Ecto neural progenitor cell (in vitro differentiated cells): ENCODE measurements around the gene POLR2I.
A peak's percentile ranks its signal among the peaks of the same experiment; 100 is the strongest.
"Not testable (repeated sequence)": the region's sequence is repeated elsewhere in the genome, so short reads cannot be mapped to it uniquely, and the experiment has no call there.

Source experiments
- DNase-seq: peaks from one replicate; pipeline ENCODE4 v3.0.0-alpha.2; 2018; ENCODE audit warnings: low spot score

POLR2I gene

DNA sequence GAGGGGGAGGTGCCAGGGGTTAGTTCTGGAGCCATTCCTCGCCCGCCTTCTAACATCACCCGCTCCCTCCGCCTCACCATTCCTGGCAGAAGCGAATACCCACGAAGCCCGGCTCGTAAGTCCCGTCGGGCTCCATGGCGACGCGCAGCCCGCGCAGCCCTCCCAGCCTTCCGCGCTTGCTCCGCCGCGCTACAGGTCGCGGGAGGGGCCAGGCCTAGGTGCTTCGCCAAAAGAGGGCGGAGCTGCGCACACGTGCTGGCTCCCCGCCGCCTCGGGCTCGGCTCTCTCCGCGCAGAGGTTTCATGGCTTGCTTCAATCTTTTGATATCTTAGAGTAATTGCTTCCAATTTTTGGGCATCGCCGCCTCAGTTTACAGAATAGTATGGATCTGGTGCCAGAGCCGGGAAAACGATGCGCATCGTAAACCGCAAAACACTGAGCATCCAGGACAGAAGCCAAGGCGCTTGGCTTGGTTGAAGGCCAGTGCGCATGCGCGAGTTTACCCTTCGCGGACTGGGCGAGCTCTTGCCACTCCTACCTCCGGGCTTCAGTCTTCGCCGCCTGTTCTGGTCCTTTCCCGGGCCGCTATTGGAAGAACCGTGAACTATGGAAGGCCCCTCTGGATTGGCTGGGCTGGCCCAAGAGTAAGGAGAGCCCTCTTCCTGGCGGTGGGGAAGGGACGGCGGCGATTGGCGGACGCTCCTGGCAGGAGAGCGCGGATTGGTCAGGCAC lies at the start of gene POLR2I:
POLR2I (minus strand) TSS at position 155 of the 732 bp plus-strand sequence; CDS start at position 136, 19 bp downstream.
- peak; percentile 100 for DNase-seq

- no peak for DNase-seq
Observed at GRCh38 chr19:36163813-36164212, 49.1 kb upstream of the POLR2I start.

DNA sequence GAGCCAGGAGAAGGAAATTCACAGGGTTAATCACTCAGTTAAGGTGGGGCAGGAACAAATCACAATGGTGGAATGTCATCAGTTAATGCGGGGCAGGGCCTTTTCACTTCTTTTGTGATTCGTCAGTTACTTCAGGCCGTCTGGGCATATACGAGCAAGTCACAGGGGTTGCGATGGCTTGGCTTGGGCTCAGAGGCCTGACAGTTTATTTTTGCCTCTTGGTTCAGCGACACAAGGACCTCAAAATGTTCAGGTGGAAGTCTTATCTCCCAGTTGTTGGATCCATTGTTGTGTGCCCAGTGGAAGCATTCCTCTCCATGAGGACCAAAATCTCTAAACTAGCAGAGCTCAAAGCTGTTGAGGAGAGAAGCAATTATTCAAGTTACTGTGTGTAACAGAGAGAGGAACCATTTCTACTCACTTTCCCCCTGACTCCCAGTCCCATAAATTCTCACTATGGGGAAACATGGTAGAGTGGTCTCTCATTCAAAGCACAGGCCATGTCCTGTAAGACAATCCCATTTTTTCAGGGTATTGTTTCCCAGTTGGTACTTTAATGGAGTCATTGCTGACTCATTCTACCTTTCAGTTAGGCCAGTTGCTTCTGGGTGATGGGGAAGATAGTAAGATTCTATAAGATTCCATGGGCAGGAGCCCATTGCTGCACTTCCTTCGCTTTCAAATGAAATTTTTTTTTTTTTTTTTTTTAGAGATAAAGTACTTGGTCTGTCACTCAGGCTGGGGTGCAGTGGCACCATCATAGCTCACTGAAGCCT lies 46.3 kb upstream of the POLR2I start:
- DNase-seq = no peak

- no peak for DNase-seq
Observed at GRCh38 chr19:36153126-36153525, 38.5 kb upstream of the POLR2I start.

DNA sequence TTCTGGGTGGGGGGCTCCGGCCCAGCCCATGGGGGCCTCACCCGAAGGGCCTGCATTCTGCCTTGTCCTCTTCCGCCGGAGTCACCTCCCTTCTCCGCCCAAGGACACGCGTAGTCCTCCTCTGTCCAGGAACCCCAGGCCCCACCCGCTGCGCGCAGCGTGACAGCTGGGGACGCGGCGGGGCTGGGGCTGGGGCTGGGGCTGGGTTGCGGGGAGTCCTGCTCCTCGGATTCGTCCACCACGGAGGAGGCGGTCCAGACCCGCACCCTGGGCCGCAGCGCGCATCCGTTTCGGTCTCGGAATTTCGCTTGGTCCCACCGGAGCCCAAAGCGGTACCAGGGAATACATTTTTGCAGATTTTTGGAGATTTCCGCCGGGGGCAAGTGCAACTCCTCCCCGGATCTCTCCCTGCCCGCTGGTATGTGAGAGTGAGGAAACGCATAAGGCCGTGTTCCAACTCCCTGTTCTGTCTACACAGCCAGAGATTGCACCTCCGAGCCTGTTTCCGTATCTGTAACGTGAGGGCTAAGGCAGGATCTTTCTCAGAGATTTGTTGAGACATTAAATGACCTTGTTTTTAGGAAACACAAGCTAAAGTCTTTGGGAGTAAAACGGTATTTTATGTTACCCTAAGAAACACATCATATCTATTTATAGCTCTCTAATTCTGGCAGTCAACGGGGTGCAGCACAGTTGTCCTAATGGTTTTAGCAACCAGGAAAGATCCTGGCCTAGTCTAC lies 37.8 kb upstream of the POLR2I start, which contains the start of gene COX7A1:
COX7A1 (minus strand) TSS at position 96 of the 740 bp plus-strand sequence; CDS start at position 56, 40 bp downstream.
- no peak for DNase-seq

- DNase-seq = no peak
Observed at GRCh38 chr19:36152019-36152351, 37.3 kb upstream of the POLR2I start.

- DNase-seq = no peak
Observed at GRCh38 chr19:36151144-36152018, 36.7 kb upstream of the POLR2I start.

GRCh38 chr19:36150586-36150985 lies 35.9 kb upstream of the POLR2I start:
- no peak for DNase-seq

DNA sequence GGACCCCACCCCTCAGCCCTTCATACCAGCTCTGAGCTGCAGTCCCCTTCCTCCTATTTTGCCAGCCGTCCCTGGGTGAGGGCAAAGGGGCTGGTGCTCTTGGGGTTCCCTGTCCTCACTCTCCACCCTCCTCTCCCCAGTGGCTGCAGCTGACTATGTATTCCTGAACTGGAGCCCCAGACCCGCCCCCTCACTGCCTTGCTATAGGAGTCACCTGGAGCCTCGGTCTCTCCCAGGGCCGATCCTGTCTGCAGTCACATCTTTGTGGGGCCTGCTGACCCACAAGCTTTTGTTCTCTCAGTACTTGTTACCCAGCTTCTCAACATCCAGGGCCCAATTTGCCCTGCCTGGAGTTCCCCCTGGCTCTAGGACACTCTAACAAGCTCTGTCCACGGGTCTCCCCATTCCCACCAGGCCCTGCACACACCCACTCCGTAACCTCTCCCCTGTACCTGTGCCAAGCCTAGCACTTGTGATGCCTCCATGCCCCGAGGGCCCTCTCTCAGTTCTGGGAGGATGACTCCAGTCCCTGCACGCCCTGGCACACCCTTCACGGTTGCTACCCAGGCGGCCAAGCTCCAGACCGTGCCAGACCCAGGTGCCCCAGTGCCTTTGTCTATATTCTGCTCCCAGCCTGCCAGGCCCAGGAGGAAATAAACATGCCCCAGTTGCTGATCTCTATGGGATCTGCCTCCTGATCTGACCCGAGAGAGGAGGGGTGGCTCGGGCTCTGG lies 35.2 kb upstream of the POLR2I start:
- DNase-seq = no peak

GRCh38 chr19:36144624-36145023 lies 29.9 kb upstream of the POLR2I start:
- DNase-seq = no peak

DNA sequence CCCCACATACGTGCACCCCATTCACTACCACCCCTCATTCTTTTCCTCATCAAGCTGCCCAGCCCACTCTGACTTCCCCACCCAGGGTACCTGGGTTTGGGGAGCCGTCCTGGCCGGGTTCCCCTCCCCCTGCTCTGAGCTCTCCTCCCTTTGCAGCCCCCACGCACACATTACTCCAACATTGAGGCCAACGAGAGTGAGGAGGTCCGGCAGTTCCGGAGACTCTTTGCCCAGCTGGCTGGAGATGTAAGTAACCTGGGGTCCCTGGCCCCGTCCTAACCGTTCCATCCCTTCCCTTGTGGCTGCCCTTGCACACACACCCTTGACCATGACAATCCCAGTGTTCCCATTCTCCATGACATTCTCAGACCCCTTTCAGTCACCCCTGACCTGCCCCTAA lies 27.8 kb upstream of the POLR2I start:
- DNase-seq = no peak

DNA sequence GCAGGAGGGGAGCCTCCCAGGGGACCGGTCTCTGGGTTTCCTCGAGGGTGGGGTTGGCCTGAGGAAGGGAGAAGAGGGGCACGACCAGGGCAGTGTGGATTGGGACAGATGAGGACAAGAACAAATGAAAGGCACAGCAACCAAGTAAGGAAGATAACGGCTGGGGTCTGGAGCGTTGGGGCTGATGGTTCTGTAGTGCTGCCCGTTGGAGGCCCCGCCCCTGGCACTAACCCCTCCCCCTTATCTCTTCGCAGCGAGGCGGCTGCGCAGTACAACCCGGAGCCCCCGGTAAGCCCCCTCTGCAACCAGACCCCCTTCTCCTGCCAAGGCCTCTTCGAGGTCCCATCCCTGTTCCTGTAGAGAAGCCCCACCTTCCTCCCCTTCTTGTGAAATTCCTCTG lies 27.4 kb upstream of the POLR2I start:
- no peak for DNase-seq

GRCh38 chr19:36141039-36141927 lies 26.6 kb upstream of the POLR2I start:
- peak; percentile 91 for DNase-seq

GRCh38 chr19:36140304-36141038 lies 25.8 kb upstream of the POLR2I start:
- peak; percentile 62 for DNase-seq

DNA sequence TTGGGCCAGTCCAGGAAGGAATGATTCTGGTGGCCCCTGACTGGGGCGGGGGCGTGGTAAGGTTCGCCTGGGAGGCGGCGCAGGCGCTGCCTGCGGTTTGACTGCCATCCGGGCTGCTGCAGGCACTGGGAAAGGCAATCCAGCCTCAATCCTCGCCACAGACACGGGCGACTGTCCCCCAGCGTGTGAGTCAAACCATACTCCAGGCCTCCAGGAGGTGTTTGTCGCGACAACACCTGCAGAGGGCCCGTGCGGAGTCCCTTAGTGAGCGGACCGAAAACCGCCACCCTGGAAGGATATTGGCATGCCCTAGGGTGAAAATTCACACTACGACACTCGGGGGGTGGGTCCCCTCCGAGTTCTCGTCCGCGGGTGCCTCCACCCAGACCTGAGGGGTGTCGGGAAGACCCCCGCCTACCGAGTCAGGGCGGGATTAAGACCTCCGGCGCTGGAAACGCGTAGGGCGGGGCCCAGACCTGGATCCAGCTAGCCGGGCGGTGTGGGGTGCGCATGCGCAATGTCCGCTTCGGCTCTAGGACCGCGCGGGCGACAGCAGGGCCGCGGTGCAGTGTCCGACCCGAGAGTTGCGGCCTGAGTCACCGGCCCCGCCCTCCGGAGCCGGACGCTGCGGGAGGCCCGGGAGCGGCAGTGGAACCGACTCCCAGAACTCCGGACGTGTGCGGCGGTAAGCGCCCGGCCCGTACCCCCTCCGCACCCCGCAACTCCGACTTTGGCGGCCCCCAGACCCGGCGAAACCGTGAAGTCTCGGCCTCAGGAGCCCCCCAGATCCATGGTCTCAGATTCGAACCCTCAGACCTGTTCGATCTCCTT lies 25.0 kb upstream of the POLR2I start, which contains the start of gene CAPNS1:
CAPNS1 (plus strand) TSS at position 594 of the 831 bp plus-strand sequence. CDS start 946 bp downstream, outside the sequence.
- DNase-seq = peak; percentile 99

- no peak for DNase-seq
Observed at GRCh38 chr19:36139120-36139472, 24.4 kb upstream of the POLR2I start.

DNA sequence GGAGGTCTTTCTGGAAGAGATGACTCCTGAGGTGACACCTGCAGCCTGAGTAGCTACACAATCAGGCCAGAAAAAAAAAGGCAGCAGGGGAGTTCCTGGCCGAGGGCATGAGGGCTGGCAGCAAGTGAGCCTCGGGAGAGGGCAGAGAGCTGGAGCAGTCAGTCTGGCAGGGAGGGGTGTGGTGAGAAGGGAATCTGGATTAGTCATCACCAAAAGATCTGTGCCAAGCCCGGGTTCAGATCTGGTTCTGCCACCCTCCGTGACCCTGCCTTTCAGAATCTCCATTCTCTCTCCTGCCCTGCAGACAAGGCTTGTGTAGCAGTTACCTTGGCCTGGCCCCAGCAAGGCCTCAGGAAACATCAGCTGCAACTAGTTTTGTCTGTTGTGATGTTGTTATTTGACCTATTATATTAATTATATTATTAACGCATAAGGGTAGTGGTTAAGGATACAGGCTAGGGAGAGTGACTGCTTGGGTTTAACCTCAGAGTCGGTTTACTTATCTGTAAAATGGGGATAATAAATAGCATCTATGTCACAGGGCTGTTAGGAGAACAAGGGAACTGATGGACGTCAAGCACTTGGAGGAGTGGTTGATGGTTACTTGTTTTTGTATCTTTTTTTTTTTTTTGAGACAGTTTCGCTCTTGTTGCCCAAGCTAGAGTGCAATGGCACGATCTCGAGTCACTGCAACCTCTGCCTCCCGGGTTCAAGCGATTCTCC lies 22.4 kb upstream of the POLR2I start:
- DNase-seq = no peak

GRCh38 chr19:36134867-36135266 lies 20.2 kb upstream of the POLR2I start:
- not testable (repeated sequence) for DNase-seq
